AG20443 (cell line): ENCODE results near the gene SRSF7.
"Not testable (repeated sequence)": the region's sequence is repeated elsewhere in the genome, so short reads cannot be mapped to it uniquely, and the experiment has no call there.

Experiments used
- DNase-seq: peaks from one replicate; pipeline ENCODE4 v3.0.0; 2012; ENCODE audit warnings: low spot score, mixed read lengths

The SRSF7 gene

GRCh38 chr2:38750891-38751595 is at the start of gene SRSF7:
TSS of gene SRSF7 (minus strand) at chr2:38751361. CDS start at chr2:38751256, 105 bp downstream.
- peak; percentile 99 for DNase-seq

GRCh38 chr2:38797953-38798352 is 46.8 kb upstream of the SRSF7 start:
- DNase-seq: no peak

GRCh38 chr2:38797250-38797676 is 46.1 kb upstream of the SRSF7 start:
- DNase-seq: no peak

- not testable (repeated sequence) for DNase-seq
Observed at GRCh38 chr2:38795016-38795415, 43.9 kb upstream of the SRSF7 start.

GRCh38 chr2:38794235-38794946 is 43.2 kb upstream of the SRSF7 start:
- no peak for DNase-seq

- DNase-seq: no peak
Observed at GRCh38 chr2:38793511-38793910, 42.4 kb upstream of the SRSF7 start.

GRCh38 chr2:38792751-38793150 is 41.6 kb upstream of the SRSF7 start:
- no peak for DNase-seq

GRCh38 chr2:38792321-38792720 is 41.2 kb upstream of the SRSF7 start:
- DNase-seq: not testable (repeated sequence)

- no peak for DNase-seq
Observed at GRCh38 chr2:38791744-38792143, 40.6 kb upstream of the SRSF7 start.

- DNase-seq: no peak
Observed at GRCh38 chr2:38789691-38790090, 38.5 kb upstream of the SRSF7 start.

- no peak for DNase-seq
Observed at GRCh38 chr2:38788306-38788705, 37.1 kb upstream of the SRSF7 start.

- no peak for DNase-seq
Observed at GRCh38 chr2:38783586-38783985, 32.4 kb upstream of the SRSF7 start.

GRCh38 chr2:38778687-38779082 is 27.5 kb upstream of the SRSF7 start:
- DNase-seq: no peak

GRCh38 chr2:38776531-38776930 is 25.4 kb upstream of the SRSF7 start:
- no peak for DNase-seq

GRCh38 chr2:38775921-38776225 is 24.7 kb upstream of the SRSF7 start:
- DNase-seq: no peak

GRCh38 chr2:38775097-38775920 is 24.1 kb upstream of the SRSF7 start:
- no peak for DNase-seq

GRCh38 chr2:38771632-38772031 is 20.5 kb upstream of the SRSF7 start:
- DNase-seq: peak; percentile 58

- no peak for DNase-seq
Observed at GRCh38 chr2:38765551-38765950, 14.4 kb upstream of the SRSF7 start.

- DNase-seq: peak; percentile 62
Observed at GRCh38 chr2:38765149-38765548, 14.0 kb upstream of the SRSF7 start.

GRCh38 chr2:38763728-38764127 is 12.6 kb upstream of the SRSF7 start:
- no peak for DNase-seq

- DNase-seq: no peak
Observed at GRCh38 chr2:38763228-38763627, 12.1 kb upstream of the SRSF7 start.

- not testable (repeated sequence) for DNase-seq
Observed at GRCh38 chr2:38755891-38756290, 4.7 kb upstream of the SRSF7 start.

- no peak for DNase-seq
Observed at GRCh38 chr2:38754506-38754905, 3.3 kb upstream of the SRSF7 start.
